GM13977 (cell line): ENCODE data around the gene MOK.
A peak's percentile ranks its signal among the peaks of the same experiment; 100 is the strongest.

Experiments used
- DNase-seq: peaks from one replicate; pipeline ENCODE4 v3.0.0; 2012; ENCODE audit warnings: low spot score
- CTCF ChIP-seq: IDR thresholded peaks from 2 replicates; pipeline ENCODE4 v1.5.1; 2012; ENCODE audit warnings: mild to moderate bottlenecking, control low read depth; ENCODE audit not compliant: insufficient read depth; ENCODE audit errors: extremely low read depth, missing control alignments
- in situ Hi-C: fragments of 300-500 bp; cut with MboI; formaldehyde crosslinking; loops from one replicate; pipeline ENCODE4 v1.12.0; 2022; ENCODE audit warnings: low sequenced_read_pairs, low pct_unique_long_range_greater_than_20kb, mixed read lengths, inconsistent platforms; ENCODE audit not compliant: unreplicated experiment

Gene MOK

DNA sequence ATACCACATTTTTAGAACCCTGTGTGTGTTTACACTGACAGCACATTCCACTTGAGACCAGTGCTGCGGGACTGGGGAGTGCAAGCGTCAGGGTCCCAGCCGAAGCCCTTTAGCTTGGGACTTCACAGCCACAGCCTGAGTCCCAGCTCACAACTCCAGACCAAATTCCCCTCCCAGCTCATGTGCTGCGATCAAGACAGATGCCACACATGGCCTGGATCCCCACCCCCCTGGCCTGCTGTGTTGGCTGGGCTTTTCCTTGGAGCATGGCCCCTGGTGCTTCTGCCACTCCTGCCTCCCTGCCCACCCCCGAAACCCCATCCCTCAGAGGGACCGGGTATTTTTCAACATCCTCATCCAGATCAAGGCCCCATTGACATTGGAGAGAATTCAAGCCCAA lies 101.6 kb downstream of the MOK start:
- DNase-seq, result no peak
- in situ Hi-C loops, result no loop called here
- no peak for TF ChIP-seq CTCF

DNA sequence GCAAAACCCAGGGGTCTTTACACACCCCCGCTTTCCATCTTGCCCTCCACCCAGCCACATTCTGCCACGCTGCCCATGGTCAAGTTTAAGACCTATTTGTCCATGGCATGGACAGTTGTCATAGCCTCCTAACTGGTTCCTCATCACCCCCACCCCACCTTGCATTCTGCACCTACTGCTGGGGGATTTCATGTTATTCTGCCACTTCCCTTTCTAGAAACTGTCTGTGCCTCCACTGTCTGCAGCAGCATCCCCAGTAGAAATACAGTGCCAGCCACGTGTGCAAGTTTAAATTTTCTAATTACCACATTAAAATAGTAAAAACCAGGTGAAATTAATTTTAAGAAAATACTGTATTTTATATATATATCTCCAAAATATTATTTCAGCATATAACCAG lies 102.0 kb downstream of the MOK start:
- DNase-seq, result no peak
- in situ Hi-C loops, result no loop called here
- TF ChIP-seq CTCF, result no peak

- no peak for DNase-seq
- in situ Hi-C loops, result no loop called here
- no peak for TF ChIP-seq CTCF
Observed at GRCh38 chr14:102201776-102202175, 103.2 kb downstream of the MOK start.

DNA sequence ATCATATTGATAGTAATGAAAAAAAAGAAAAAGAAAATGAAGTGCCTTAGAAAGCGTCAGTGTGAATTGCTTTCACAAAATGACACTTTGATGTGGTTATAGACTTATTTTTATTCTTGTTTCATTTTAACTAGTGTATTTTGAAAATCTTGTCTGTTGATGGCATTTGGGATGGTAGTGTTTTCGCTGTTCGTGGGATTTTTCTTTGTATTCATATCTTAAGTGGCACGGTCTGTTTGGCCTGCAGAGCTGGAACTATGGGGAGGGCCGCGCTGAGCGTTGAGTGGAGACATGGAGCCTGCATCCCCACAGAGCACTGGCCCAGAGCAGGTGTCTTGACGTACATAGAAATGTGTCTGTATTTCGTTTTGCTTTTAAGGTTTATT lies 103.6 kb downstream of the MOK start:
- TF ChIP-seq CTCF, result no peak
- in situ Hi-C loops, result no loop called here
- DNase-seq, result peak; percentile 48

DNA sequence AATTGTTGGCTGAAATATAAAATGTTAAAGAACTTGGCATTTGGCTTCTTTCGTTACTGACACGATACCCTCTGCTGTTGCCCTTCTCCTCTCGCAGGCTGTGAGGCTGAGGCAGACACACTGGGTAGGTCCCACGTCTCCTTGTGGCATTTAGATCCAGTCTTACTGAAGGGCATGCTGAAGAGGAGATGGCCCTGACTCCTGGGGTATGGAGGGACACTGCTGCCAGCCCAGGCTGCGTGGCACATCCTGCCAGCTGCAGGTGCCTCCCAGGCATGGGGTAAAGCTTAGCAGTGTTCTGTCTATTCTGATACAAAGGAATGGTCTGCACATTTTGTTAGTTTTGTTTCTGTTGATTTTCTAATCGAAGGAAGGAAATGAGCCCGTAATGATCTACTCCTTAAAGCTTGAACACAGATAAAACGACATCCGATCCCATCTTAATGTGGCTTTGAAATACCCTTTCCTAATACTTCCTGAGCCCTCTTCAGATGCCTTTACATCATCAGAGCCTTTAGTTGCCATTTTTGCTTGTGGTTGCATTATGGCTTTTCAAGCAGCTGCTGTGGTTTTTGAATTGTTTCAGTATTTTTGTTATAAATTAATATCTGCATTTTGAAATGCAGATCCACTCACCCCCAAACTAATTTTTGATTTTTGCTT lies 104.1 kb downstream of the MOK start:
- DNase-seq, result no peak
- in situ Hi-C loops, result no loop called here
- TF ChIP-seq CTCF, result no peak

- no peak for DNase-seq
- in situ Hi-C loops, result no loop called here
- no peak for TF ChIP-seq CTCF
Observed at GRCh38 chr14:102197317-102197853, 107.6 kb downstream of the MOK start.

- in situ Hi-C loops, result no loop called here
- no peak for DNase-seq
- TF ChIP-seq CTCF, result no peak
Observed at GRCh38 chr14:102196902-102197230, 108.1 kb downstream of the MOK start.
